HG02973 (cell line): Measurements from ENCODE around the gene TNXB.
"Not testable (repeated sequence)": the region's sequence is repeated elsewhere in the genome, so short reads cannot be mapped to it uniquely, and the experiment has no call there.

Experiments
- ATAC-seq: cut with Tn5 transposase; IDR thresholded peaks from one replicate; pipeline ENCODE4 v1.9.1; 2021; ENCODE audit warnings: moderate library complexity; ENCODE audit not compliant: unreplicated experiment

Gene TNXB

GRCh38 chr6:32109114-32109764 is at the start of gene TNXB:
TNXB (minus strand) TSS chr6:32109338; CDS start chr6:32098198, 11,140 bp downstream.
- no peak for ATAC-seq

- ATAC-seq: no peak
Measured at GRCh38 chr6:32158052-32158451, 48.9 kb upstream of the TNXB start.

- no peak for ATAC-seq
Measured at GRCh38 chr6:32156891-32157290, 47.8 kb upstream of the TNXB start.

- ATAC-seq: no peak
Measured at GRCh38 chr6:32154514-32155161, 45.5 kb upstream of the TNXB start.

GRCh38 chr6:32153564-32154513 is 44.7 kb upstream of the TNXB start, which contains the start of gene PPT2:
PPT2 (plus strand) TSS chr6:32154141; CDS start chr6:32154595, 454 bp downstream.
- no peak for ATAC-seq

GRCh38 chr6:32152769-32153563 is 43.8 kb upstream of the TNXB start:
- no peak for ATAC-seq

- ATAC-seq: no peak
Measured at GRCh38 chr6:32151863-32152768, 43.0 kb upstream of the TNXB start, which contains the start of gene PRRT1. PRRT1 (minus strand) TSS chr6:32151939; CDS start chr6:32151827, 112 bp downstream.

GRCh38 chr6:32151181-32151862 is 42.2 kb upstream of the TNXB start:
- no peak for ATAC-seq

GRCh38 chr6:32149932-32150870 is 41.1 kb upstream of the TNXB start:
- ATAC-seq: no peak

GRCh38 chr6:32149092-32149755 is 40.1 kb upstream of the TNXB start:
- ATAC-seq: no peak

GRCh38 chr6:32148289-32149091 is 39.4 kb upstream of the TNXB start:
- no peak for ATAC-seq

- no peak for ATAC-seq
Measured at GRCh38 chr6:32147401-32148132, 38.4 kb upstream of the TNXB start.

GRCh38 chr6:32146687-32147086 is 37.5 kb upstream of the TNXB start:
- ATAC-seq: no peak

GRCh38 chr6:32146287-32146686 is 37.1 kb upstream of the TNXB start:
- ATAC-seq: no peak

- not testable (repeated sequence) for ATAC-seq
Measured at GRCh38 chr6:32144238-32144637, 35.1 kb upstream of the TNXB start.
